Right ventricle myocardium inferior (tissue), 1 donor: Measurements from ENCODE around the gene RAPGEF1. TPM values are rescaled to one million over a fixed set of nuclear protein-coding genes. Genes with fewer than 3 reads are reported as not detected.

Experiments used
- ATAC-seq: fragments of 200-7000 bp; cut with Tn5 transposase; one replicate; pipeline ENCODE4 v1.9.1; 2020; ENCODE audit warnings: mild to moderate bottlenecking, moderate library complexity
- DNase-seq: peaks from one replicate; pipeline ENCODE4 v3.0.0; 2021; ENCODE audit errors: missing footprints
- intact Hi-C: fragments of 100-400 bp; cut with DNase I; formaldehyde crosslinking; loops from one replicate; pipeline ENCODE4 v1.11.0; 2022
- long read RNA-seq: library from polyadenylated mRNA; unstranded; transcript quantifications from one replicate; pipeline ENCODE4 v2.0.0, GENCODE V29; 2021
- total RNA-seq: library from RNA; stranded (reverse); fragmentation: NEBNext Ultra II Directional; extraction: Animal tissue kit (Norgen Biotek cat#: 25700); gene quantifications from one replicate; pipeline ENCODE4 v1.2.1, GENCODE V29; 2021
- donor health status: DM: no; HTN: yes; CAD: no; lungs with severe emphysema.

The RAPGEF1 gene, protein sequence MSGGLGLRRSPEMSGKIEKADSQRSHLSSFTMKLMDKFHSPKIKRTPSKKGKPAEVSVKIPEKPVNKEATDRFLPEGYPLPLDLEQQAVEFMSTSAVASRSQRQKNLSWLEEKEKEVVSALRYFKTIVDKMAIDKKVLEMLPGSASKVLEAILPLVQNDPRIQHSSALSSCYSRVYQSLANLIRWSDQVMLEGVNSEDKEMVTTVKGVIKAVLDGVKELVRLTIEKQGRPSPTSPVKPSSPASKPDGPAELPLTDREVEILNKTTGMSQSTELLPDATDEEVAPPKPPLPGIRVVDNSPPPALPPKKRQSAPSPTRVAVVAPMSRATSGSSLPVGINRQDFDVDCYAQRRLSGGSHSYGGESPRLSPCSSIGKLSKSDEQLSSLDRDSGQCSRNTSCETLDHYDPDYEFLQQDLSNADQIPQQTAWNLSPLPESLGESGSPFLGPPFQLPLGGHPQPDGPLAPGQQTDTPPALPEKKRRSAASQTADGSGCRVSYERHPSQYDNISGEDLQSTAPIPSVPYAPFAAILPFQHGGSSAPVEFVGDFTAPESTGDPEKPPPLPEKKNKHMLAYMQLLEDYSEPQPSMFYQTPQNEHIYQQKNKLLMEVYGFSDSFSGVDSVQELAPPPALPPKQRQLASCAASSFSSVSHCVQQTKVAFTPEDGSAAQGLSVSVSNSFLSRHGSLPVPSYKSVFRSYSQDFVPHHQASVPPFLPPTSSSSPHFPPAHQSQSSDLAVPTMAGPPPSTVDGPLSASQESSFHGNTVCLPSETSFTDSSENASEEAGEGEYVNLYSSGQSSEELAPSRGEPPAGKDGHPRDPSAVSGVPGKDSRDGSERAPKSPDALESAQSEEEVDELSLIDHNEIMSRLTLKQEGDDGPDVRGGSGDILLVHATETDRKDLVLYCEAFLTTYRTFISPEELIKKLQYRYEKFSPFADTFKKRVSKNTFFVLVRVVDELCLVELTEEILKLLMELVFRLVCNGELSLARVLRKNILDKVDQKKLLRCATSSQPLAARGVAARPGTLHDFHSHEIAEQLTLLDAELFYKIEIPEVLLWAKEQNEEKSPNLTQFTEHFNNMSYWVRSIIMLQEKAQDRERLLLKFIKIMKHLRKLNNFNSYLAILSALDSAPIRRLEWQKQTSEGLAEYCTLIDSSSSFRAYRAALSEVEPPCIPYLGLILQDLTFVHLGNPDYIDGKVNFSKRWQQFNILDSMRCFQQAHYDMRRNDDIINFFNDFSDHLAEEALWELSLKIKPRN (N-terminal part only)
- 125 TPM for total RNA-seq
- long read RNA-seq, full-length matches to known transcripts: 2 of 37 reads
- long read RNA-seq, partial matches to known transcripts: 13 of 37 reads
- long read RNA-seq, other reads (novel, unspliced or antisense): 22 of 37 reads

- peak; percentile 71 for ATAC-seq
- DNase-seq: peak; percentile 90
- intact Hi-C loops: loop anchor here (1.0 kb wide), 1 partner anchor 149 kb away; no protein-coding TSS in a partner anchor
Observed at GRCh38 chr9:131739959-131740648, at the start of gene RAPGEF1. RAPGEF1 (minus strand) TSS chr9:131740076; CDS start chr9:131739830, 246 bp downstream.

DNA sequence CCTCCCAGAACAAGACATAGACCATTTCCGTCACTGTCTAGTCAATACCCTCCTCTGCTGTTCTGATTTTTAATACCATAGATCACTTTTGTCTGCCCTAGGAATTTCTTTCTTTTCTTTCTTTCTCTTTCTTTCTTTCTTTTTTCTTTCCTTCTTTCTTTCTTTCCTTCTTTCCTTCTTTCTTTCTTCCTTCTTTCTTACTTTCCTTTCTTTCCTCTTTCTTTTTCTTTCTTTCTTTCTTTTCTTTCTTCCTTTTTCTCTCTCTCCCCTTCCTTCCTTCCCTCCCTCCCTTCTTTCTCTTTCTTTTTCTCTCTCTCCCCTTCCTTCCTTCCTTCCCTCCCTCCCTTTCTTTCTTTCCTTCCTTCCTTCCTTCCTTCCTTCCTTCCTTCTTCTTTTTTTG is 49.0 kb upstream of the RAPGEF1 start:
- no peak for ATAC-seq
- intact Hi-C loops: no loop called here
- no peak for DNase-seq

DNA sequence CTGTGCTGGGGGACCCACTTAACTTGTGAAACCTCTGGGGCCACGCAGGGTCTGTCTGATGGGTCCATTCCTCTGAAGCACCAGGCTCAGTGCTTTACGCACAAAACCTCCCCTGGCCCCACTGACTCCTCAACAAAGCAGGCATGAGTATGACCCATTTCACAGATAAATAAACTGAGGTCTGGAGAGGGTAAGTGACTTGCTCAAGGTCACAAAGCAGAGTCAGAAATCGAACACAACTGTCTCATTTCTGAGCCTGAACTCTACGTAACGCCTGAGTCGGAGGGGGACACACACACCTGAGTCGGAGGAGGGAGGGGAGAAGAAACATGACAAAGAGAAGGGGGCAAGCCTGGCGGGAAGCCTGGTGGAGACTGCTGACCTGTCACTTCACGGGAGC is 48.0 kb upstream of the RAPGEF1 start:
- intact Hi-C loops: no loop called here
- ATAC-seq (no peak), DNase-seq (no peak)

DNA sequence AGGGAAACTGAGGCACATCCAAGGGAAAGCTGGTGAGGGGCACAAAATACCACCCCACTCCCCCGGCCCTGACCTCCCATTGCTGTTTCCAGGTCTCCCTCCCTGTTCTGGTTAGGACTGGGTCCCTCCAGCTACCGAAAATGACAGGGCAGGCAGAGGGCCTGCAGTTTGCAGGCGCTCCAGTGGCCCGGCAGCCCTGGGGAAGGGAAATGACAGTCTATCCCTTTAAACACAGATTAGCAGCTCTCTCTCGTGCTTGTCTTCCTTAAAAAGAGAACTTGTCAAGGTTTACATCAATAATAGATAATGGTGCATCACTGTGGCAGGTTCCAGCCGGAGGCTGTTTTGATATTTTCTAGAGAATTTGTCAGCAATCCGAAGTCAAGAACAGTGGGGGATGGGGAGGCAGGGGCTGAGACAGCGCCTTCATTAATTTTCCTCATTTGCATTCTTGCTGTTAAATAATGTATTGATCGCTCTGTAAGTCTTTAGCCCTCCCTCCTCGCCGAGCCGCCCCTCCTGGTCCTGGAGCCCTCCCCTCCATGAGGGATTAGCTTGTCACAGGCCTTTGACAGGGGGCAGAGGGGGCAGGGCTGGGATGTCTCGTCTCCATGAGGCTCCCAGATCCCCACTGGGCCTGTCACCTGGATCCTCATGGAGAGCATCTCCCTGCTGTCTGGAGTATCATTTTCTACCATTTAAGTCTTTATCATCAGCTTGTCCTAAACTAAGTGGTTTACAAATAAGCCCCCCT is 45.0 kb upstream of the RAPGEF1 start:
- intact Hi-C loops: no loop called here
- DNase-seq (no peak), ATAC-seq (no peak)

DNA sequence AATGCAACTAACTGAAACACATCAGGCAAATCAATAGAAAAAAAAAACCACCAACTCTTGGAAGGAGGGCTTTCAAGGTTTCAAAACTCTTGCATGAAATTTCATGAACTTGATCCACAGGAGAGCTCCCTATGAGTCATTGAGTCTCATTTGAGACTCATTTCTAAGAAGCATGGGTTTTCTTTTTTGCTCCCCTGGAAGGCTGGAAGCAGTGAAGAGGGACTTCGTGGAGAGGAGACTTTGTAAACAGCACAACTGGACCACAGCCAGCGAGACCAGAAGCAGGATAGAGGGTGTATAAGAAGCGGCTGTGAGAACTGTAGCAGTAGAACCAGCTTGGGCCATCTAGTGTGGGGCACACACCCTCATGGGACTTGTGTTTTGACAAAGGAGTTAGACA is 41.2 kb upstream of the RAPGEF1 start:
- ATAC-seq (no peak), DNase-seq (no peak)
- intact Hi-C loops: no loop called here

- no peak for DNase-seq
- ATAC-seq: no peak
- intact Hi-C loops: no loop called here
Observed at GRCh38 chr9:131776473-131776872, 36.6 kb upstream of the RAPGEF1 start.

DNA sequence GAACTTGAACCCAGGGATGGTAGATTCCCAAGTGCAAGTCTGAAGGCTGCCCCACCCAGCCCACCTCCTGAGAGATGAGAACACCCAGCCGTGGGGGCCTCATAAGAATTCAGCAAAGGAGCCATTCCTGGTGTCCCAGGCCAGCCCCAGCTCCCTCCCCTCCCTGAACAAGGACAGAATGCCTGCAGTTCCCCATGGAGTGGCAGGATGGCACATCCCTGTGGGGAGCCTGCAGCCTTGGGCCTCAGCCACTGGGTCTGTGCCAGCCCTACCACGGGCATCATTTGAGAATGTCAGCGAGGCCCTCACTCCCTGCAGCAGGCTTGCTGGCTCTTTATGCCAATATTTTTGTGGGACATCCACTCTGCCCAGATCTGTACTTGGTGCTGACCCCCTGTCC is 36.2 kb upstream of the RAPGEF1 start:
- intact Hi-C loops: no loop called here
- DNase-seq: no peak
- no peak for ATAC-seq

DNA sequence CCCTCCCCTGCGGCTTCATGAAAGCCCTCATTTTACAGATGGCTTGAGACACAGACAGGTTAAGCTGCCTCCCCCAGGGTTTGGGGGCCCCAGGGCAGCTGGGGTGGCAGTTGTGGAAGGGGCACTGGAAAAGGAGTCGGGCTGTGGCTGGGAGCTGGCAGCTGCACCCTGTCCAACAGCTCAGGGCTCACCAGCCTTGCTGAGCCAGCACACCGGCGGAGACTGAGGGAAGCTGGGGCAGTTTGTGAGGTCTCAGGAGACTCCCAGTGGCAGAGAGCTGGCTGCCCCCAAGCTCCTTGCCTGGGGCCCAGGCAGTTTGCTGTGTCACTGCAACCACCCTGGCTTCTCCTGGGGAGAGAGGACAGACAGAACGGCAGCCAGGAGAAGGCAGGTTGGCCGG is 34.8 kb upstream of the RAPGEF1 start:
- DNase-seq (no peak), ATAC-seq (no peak)
- intact Hi-C loops: no loop called here

- intact Hi-C loops: no loop called here
- DNase-seq: no peak
- ATAC-seq: peak; percentile 45
Observed at GRCh38 chr9:131773911-131774379, 34.1 kb upstream of the RAPGEF1 start.

GRCh38 chr9:131772940-131773339 is 33.1 kb upstream of the RAPGEF1 start:
- DNase-seq (no peak), ATAC-seq (no peak)
- intact Hi-C loops: no loop called here

DNA sequence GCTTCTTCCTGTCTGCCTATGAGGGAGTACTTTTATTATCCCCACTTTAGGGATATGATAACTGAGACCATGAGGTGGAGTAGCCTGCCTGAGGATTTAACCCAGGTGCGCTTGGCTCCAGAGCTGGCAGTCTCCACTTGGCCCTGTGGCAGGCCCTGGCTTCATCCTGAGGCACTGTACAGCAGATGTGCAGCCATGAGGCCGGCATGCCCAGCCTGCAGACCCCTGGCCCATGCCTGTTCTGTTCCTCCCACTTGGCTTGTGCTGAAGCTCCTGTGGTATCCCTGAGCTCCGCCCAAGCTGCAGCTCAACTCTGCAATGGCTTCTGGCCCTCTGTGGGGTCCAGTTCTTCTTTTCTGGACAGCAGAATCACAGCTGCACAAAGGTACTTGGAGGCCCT is 31.8 kb upstream of the RAPGEF1 start:
- intact Hi-C loops: no loop called here
- DNase-seq (peak; percentile 67), ATAC-seq (no peak)

DNA sequence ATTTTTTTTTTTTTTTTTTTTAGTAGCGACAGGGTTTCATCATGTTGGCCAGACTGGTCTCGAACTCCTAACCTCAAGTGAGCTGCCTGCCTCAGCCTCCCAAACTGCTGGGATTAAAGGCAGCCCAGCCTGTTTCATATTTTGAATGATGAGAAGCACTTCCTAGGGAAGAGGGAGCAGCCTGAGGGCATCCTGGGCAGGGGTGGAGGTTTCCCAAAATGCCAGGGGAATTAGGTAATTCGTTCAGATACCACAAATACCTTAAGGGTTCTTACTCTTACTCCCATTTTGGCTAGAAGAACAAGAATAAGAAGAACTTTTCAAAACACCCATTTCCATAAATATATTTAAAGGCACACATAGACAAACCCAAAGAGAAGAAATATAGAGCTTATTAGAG is 29.5 kb upstream of the RAPGEF1 start:
- intact Hi-C loops: no loop called here
- ATAC-seq: no peak
- DNase-seq: peak; percentile 16

DNA sequence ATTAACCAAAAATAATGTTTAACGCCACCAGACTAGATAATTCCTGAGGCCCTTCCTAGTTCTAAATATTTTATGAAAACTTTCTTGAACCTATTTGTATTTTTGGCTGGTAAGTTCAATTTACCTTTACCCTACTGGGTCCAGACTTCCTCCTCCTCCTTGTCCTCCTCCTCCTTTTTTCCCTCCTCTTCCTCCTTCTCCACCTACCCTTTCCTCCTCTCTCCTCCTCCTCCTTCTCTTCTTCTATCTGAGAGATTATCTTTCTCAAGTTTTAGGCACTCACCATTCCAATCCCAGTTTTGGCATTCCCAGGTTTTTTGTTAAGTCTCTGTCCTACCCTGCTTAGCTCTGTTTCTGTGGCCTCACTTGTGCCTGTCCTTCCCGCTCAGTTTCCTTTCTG is 24.7 kb upstream of the RAPGEF1 start:
- no peak for ATAC-seq
- DNase-seq: no peak
- intact Hi-C loops: loop anchor here (5.0 kb wide), 2 partner anchors 473 to 503 kb away; no protein-coding TSS in a partner anchor

- DNase-seq: peak; percentile 90
- ATAC-seq: peak; percentile 91
- intact Hi-C loops: loop anchor here (2.0 to 5.0 kb wide), 3 partner anchors 475 to 505 kb away; no protein-coding TSS in a partner anchor
Observed at GRCh38 chr9:131762356-131762932, 22.6 kb upstream of the RAPGEF1 start.

GRCh38 chr9:131759017-131759647 is 19.3 kb upstream of the RAPGEF1 start:
- DNase-seq (no peak), ATAC-seq (no peak)
- intact Hi-C loops: no loop called here

- intact Hi-C loops: no loop called here
- DNase-seq (no peak), ATAC-seq (no peak)
Observed at GRCh38 chr9:131757549-131757948, 17.7 kb upstream of the RAPGEF1 start.
